T-helper 2 cell treated with Interferon-gamma antibody and Interleukin-4, amounts not matched to agents 100 ng/mL and 5 ng/mL, for 36 hours (primary cell): ENCODE results near the gene POLDIP2. TPM values are rescaled to one million over a fixed set of nuclear protein-coding genes. Genes with fewer than 3 reads are reported as not detected.

Source experiments
- intact Hi-C: fragments of 100-400 bp; cut with micrococcal nuclease; formaldehyde crosslinking; loops from one replicate; pipeline ENCODE4 v1.15.1; 2023
- total RNA-seq: library from RNA; stranded (reverse); gene quantifications from 2 replicates; pipeline ENCODE4 v1.2.3, GENCODE V29; 2022

POLDIP2 gene
- total RNA-seq, 1 donor from 2014 or later, result 70.2 TPM

DNA sequence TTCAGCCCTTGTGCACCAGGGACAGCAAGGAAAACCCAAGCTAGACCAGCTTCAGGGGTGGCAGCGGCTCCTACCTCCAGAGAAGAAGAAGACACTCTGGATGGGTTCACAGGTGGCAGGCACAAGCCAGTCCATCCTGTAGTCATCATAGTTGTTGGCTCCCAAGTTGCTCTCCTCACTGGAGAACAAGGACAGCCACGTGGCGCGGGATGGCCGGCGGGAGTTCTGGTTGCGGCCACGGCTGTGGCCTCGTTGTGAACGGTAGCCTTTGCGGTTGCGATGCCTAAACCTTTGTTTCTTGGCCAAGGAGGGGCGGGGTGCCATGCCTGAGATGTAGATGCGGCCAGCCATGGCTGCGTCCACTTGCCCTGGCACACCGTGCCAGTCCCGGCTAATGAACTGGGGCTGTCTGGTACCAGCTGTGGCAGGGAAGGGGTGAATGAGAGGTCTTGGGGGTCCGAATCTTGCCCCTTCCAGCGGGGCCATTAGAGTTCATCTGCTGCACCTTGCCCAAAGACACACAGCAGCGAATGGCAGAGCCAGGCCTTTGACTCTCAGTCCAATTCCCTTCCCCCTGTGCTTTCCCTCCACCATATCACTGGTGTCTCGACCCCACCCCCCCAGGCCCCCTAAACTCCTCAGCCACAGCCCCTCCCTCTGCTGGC, 10.4 kb upstream of the POLDIP2 start:
- intact Hi-C loops, result no loop called here

DNA sequence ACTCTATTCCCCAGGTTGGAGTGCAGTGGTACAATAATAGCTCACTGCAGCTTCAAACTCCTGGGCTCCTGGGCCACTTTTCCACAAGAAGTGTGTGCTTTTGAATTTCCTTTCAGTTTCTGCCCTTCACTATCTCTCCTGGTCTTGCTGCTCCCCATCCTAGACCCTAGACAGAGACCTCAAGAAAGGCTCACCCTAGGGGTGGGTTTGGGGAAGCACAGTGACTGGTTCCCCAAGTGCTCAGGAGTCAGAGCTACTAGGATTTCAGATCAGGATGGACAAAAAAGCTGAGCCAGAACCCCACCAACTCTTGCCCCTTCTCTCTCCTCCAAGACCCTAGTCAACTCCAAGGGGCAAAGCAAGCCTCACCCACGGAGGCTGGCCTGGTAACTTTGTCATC, 9.3 kb upstream of the POLDIP2 start:
- intact Hi-C loops, result no loop called here

DNA sequence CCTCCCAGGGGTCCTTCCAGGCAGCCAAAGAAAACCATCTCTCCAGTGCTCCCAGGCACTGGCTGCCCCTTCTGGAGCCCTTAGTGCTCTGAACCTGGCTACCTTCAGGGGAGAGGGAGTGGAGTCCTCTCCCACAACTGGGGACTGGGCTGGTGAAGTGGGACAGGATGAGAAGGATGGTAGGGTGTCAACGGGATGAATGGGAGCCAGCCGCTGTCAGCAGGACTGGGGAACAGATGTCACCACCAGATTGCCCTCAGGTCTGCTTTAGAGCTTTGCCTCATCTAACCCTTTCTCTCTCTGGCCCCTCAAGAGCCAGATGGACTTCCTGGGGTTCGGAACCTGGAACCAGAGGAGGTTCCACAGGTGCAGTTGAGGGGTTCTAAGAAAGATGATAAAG, 8.2 kb upstream of the POLDIP2 start:
- intact Hi-C loops, result no loop called here

DNA sequence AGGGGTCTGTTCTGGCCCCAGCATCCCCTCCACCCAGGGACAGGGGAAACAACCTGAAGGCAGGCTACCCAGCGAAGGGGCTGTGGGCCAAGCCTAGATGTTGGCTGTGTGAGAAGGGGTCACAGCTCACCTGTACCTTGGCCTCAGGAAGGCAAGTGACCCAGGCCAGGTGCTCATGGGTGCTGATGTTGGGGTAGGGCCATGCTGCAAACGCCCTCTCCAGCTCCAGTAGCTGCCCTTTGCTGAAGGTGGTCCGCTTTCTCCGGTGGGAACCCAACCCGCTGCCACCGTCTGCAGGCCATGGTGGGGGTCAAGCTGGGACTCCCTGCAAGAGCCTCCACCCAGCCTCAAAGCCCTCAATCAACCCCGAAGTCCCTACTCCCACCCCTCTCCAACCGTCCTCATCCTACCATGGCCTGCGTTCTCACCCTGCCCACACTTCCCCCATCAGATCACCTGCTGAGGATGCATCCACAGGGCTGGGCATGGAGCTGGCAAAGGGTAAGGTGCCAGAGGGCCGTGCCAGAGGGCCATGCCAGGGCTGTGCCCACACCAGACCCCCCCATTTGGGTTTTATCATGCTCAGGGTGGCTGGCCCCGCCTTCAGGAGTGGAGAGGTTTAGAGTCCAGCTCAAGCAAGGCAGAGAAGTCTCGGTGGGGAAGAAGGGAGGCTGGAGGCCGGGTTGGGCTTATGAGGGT, 7.5 kb upstream of the POLDIP2 start, which contains the start of gene SEBOX:
SEBOX (minus strand) TSS at position 535 of the 699 bp plus-strand sequence; CDS start at position 487, 48 bp downstream.
- intact Hi-C loops, result no loop called here

DNA sequence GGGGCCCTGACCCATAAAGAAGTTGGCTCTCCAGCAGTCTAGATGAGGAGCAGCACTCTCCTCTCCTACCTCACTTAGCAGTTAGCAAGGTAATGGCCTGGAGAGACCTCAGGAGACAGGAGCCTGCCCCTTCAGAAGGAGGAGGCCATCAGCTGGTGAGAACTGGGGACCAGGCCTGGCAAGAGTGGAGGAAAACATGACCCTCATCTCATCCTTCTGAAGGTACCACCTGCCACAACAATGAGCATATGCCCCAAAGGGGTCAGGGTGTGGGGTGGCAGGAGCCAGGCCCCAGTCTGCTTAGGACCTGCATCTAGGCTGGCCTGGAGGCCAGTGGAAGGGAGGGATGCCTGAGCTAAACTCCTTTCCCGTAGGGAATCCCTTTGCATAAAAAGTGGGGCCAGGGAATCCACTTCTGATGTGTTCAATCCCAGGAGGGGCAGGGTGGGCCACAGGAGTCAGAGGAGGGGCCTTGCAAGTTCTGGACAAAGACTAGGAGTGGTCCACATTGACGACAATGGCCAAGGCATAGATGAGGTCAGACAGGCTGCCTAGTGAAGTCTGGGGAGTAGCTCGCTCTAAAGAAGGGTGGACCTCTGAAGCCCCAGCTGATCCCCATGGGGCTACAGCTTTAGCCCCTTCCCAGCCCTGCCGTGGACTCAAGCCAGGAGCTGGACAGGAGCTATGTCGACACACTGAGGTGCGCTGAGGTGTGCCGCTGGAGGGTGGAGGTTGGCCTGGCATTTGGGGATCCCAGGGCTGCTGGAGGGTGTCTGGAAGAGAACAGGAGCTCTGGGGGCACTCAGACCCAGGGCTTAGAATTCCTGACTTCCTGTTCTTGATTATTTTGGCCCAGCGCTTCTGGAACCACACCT, 6.7 kb upstream of the POLDIP2 start:
- intact Hi-C loops, result no loop called here

DNA sequence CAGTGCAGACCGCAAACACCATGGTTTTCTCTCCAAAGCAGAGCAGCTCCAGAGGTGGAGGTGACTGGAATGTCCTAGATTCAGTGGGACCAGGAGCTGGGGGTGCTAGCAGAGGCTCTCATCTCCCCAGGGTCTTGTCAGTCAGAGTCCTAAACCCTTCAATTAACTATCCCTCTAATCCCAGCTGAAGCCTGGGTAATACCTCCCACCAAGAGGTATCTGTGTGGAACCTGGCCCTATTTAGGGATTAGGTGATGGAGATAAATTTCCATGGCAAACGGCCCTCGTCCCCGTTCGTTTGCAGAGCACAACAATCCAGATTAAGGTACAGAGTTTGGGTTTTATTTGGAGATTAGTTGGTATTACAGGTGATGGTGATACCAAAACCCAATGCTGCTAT, 5.9 kb upstream of the POLDIP2 start:
- intact Hi-C loops, result no loop called here

DNA sequence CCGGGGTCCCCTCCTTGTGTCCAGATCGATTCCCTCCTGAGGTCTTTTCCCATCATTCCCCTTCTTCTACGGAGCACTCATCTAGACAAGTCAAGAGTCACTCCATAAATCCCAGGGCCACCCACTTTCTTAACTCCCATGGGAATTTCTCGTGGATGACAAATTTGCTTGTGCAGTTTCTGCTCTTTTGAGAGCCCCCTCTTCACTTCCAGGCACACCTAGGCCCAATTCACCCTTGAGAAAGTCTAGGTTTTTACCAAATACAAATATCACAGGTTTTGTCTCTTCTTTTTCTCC, 522 bp upstream of the POLDIP2 start:
- intact Hi-C loops, result loop anchor here (1.0 kb wide), 4 partner anchors 13 to 39 kb away; partner anchors contain the start of genes IFT20, SARM1, TMEM97 and TNFAIP1

DNA sequence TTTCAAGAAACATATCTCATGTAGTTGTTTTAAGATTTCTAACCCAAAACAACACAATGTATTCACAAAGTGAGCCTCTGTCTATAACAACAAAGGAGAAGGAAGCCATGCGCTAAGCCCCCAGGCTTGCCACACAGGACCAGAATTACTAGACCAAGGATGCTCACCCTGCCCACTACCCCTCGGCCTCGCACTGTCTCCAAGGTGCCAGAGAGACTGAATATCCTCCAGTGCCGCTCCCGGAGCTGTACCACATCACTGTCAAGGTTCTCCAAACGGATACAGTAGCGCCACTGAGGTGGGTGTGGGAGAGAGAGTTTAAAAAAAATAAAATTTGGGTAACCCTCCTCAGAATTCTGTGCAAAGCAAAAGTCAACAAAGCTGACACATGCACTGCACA, 7.1 kb downstream of the POLDIP2 start:
- intact Hi-C loops, result no loop called here

DNA sequence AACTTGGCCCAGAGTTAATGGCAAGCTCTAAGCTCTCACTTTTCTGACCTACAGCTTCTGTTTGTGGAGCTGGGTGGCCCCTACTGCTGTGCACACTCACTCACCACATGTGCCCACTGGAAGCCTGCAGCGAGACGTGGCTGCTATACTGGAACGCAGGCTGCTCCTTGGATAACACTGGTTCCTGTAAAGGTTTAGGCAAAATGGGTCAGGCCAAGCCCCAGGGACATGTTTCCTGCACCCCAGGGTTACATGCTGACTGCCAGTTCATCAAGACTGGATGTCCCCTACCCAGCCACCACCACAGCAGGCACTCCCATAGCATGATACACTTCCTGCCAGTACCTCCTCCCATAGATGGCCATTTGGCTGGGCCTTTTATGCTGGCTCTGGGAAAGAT, 8.3 kb downstream of the POLDIP2 start:
- intact Hi-C loops, result no loop called here

DNA sequence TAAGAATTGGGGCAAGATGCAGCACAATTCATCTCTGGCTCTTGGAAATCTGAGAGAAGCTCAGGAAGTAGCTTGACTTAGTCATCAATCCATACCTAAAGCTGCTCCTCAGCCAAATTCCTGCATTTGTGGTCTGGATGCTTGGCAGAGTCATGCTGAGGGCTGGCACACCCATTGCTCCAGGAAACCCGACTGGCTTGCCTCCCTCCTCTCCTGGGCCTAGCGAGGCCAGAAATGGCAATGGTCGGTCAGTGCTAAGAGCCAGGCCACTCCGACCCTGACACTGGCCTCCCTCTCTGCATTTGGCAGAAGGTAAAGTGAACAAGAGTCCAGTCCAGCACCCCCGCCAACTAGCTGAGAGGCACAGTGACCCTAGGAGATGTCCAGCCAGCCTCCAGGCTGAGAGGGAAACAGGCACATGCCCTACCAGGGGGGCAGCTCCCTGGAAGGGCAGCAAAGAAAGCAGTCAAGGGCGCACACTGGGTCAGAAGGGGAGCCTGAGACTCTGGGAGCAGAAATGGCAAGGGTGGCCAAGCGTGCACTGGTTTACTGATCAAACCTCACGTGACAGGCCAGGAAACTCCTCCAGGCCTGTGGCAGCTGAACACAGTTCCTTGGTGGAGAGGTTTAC, 10.0 kb downstream of the POLDIP2 start:
- intact Hi-C loops, result no loop called here

DNA sequence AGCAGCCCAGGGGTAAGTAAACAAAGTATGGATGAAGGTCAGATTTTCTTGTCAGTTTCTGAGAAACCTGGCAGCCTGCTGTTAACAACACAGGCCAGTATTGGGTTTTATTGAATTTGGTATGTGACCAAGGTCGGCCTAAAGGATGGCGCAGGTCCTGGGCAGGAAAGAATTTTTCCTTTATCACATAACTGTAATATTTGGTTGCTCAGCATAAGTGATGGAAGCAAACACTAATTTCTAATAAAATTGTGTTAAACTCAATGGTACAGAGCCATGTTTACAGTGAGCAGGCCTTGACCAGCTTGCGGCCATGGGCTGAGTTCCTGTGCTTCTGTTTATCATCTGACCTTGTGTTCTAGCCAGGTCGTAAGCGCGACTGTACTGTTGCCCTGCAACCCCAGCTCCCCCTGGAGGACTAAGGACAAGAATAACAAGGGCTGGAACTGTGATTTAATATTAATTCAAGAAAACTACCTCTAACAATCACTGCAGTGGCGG, 10.5 kb downstream of the POLDIP2 start:
- intact Hi-C loops, result no loop called here

DNA sequence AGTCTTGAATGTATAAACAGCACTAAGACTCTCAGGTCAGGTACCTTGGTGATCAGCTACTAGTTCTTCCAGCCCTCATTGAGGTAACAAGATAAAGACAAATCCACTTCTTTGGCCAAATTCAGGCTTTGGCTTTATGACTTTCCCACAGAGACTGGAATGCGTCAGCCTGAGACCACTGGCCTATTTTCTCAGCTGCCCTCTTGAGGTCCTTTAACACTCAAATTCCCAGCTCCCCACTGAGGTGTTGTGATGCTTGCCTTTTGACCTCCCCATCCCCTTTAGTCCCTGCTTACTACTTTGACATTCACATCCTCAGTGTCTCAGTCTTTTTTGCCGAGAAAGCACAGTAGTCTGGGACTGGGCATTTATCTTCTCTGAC, 11.1 kb downstream of the POLDIP2 start:
- intact Hi-C loops, result no loop called here

DNA sequence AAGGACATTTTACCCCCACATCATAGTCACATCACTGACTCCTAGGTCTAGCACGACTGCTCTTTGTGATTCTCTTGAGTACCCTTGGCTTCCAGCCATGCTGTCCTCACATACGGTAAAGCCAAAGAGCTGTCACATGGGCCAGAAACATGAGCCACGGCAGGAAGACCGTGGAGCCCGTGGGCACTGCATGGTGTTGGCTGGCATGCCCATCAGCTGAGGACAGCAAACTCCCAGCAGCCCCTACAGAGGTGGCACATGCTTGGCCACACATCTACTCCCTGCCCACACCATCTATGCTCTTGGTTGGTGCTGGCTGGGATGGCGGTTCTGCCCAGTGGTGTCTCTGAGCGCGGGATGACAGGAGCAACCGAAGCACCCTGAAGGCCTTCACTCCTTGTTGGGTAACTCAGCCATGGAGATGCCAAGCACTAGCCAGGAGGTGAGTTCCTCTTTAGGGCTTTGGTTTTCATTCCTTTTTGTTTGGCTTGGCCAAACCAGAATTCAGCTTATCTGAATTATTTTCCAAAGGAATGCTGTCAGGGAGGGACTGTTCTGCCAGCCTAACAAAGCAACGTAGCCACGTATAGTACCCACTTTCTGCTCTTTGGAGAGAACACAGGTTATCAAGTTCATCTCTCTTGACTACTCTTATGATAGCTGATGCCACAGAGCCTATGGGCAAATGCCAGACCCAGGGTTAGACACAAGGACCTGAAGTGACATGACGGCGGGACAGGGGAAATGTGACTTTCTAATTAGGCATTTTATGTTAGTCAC, 11.7 kb downstream of the POLDIP2 start:
- intact Hi-C loops, result no loop called here

DNA sequence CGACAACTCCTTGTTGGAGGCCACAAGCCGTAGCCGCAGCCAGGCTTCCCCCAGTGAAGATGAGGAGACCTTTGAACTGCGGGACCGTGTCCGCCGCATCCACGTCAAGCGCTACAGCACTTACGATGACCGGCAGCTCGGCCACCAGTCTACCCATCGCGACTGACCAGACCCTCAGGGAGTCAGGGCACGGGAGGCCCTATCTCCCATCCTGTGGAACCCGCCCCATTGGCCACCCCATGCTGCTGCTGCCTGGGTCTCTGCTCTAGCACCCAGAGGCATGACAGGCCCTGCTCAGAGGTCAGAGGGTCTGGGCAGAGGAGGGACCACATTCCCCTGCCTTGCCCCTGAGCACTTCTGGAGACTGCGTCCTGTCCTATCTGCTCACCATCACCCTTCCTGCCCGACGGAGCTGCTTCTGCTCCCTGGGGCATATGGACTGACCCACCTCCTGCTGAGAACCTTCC, 12.9 kb downstream of the POLDIP2 start:
- intact Hi-C loops, result no loop called here

DNA sequence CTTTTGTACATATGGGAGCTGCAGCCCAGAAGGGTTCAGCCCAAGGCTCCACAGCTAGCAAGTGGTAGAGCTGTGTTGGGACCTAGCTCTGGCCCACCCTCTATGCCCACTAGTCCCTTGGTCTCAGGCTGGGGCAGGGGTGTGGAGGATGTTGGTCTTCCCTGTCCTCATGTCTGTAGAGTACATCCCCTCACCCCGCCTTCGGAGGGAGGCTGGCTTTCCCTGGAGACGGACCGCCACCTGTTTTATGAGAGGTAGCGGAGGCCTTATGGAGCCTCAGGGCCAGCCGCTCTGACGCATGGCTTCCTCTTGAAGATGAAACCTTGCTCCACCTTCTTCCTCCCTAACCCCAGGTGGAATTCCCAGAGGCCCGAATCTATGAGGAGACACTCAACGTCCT, 13.3 kb downstream of the POLDIP2 start:
- intact Hi-C loops, result no loop called here

DNA sequence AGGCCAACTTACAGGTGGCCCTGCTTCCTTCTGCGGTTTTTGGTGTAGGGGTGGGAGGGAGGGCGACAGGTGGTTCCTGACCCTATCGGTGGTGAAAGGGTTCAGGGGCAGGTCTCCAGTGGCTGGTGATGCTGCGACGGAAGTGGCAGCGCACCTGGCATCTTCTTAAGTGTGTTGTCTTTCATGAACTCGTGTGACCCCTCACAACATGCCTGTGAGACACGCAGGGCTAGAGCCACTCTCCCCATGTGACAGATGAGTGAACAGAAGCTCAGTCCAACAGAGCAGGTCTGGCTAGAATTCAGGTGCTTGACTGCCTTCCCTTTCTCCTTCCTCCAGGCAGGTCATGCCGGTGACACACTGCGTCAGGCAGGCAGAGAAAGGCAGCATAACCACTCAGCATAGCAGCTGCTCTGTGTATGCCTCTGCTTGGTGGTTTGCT, 13.8 kb downstream of the POLDIP2 start:
- intact Hi-C loops, result no loop called here

DNA sequence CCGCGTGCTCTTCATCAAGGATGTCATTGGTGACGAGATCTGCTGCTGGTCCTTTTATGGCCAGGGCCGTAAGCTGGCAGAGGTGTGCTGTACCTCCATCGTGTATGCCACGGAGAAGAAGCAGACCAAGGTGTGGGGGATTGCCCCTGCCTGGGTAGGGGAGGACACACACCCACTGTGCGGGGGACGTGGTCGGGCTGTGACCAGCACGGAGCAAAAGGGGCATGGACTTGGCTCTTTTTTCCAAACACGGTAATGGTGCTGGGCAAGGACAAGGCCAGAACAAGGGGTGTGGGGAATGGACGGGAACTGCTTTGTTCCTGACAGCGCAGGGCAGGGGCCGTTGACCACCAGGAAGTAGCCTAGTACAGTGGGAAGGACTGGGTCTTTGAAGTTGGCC, 15.0 kb downstream of the POLDIP2 start:
- intact Hi-C loops, result no loop called here

DNA sequence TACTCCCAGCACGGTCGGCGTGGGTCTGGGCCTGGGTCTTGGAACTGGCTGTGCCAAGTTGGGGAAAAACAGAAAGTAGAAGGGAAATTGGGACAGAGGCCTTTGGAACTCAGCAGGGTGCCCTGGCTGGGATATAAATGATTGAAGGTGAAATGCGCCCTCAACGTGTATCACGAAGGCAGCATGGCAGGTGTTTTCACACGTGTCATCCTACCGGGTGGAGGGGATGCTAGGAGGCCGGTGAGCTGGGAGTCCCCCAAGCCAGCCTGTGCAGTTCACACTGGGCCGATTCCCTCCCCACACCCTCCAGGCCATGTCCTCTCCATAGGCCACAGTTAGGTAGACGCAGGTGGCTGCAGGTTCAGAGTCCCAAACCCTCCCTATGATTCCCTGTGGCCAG, 15.8 kb downstream of the POLDIP2 start:
- intact Hi-C loops, result no loop called here

DNA sequence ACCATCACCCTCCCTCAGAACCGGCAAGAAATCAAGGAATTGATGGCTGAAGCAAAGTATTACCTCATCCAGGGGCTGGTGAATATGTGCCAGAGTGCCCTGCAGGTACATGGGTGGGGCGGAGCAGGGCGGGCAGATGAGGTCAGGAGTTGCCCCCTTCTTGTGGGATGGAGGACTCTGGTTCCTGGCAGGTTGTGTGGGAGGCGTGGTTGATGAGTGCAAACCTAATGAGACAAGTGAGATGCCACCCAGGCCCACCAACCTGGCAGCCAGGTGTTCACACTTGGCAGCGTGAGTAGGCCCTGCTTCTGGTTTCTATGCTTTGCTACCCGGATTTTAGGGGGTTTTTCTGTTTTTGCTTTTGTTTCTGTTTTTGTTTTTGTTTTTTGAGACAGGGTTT, 17.0 kb downstream of the POLDIP2 start:
- intact Hi-C loops, result no loop called here

DNA sequence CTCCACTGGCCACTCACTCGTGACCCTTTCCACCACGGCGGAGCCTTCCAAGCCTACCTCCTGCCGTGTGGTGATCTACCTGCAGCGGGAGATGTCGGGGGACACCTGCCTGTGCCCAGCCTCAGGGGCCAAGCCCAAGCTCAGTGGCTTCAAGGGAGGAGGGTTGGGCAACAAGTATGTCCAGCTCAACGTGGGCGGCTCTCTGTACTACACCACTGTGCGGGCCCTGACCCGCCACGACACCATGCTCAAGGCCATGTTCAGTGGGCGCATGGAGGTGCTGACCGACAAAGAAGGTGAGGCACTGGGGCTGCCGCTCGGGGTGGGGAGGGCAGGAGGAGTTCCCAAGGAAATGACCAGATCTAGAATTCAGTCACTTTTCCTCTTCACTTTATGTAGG, 17.9 kb downstream of the POLDIP2 start:
- intact Hi-C loops, result loop anchor here (5.0 to 10.0 kb wide), 2 partner anchors 375 to 532 kb away; partner anchors contain the start of genes PROCA1, RAB34 and RPL23A
